ENCODE results near the gene KISS1R.

Gene KISS1R

DNA sequence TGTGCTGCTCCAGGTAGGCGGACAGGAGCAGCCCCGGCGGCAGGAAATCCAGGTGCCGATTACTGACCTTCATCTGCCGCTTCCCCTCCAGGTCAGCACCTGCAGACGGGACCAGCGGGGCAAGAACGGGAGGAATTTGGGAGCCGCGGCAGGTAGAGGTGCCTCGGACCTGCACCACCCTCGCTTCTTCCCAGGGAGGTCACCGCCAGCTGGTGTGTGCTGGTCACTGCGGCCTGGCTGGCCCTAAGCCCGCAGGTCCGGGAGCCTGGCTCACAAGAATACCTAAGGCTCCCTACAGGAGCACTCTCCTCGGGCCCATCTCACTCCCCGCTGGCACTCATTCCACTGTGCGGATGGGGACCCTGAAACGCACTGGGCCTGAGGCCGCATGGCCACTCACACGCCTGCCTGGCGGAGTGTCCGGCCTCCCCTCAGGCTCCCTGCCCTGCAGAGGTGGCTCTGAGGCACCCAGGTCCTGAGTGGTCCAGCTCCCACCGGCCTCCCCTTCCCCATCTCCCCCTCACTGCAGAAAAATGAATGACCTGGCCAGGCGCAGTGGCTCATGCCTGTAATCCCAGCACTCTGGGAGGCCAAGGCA is 19.6 kb upstream of the KISS1R start:
- Histone ChIP-seq H3K27me3 (ENCODE audit: insufficient read depth, low read length, poor library complexity, severe bottlenecking) (no peaks in the 10 kb centered on the region), H3K9ac (ENCODE audit: low read depth, low read length, poor library complexity, severe bottlenecking) (no peak overlapping the region), H3K36me3 (ENCODE audit: insufficient read depth, low read length) (no peaks in the 10 kb centered on the region), H3K9me2 (replicated peaks; ENCODE audit: low read depth, low read length) (no peaks in the 10 kb centered on the region), H3K79me2 (ENCODE audit: insufficient read depth, low read length) (peaks cover under 1% of the 10 kb centered on the region; the same call in 1 of the 2 replicates), H3K4me2 (ENCODE audit: low read depth, low read length, poor library complexity, severe bottlenecking) (no peak overlapping the region), H3K4me3 (ENCODE audit: low read length, poor library complexity, severe bottlenecking) (no peak overlapping the region), H2AFZ (ENCODE audit: low read length) (no peak overlapping the region), H4K20me1 (ENCODE audit: insufficient read depth, low read length, poor library complexity, severe bottlenecking) (peaks cover 3% of the 10 kb centered on the region), H3K9me3 (ENCODE audit: insufficient read depth, low read depth, low read length) (no peaks in the 10 kb centered on the region), H3F3A (ENCODE audit: low read depth) (no peaks in the 10 kb centered on the region), H3K4me1 (ENCODE audit: insufficient read depth, low read length, poor library complexity, severe bottlenecking) (no peaks in the 10 kb centered on the region)
- TF ChIP-seq EZH2phosphoT487 (IDR thresholded peaks at IDR 0.05; ENCODE audit: borderline replicate concordance) (no peak), CTCF (conservative IDR thresholded peaks at IDR 0.05; ENCODE audit: low read length) (no peak)

DNA sequence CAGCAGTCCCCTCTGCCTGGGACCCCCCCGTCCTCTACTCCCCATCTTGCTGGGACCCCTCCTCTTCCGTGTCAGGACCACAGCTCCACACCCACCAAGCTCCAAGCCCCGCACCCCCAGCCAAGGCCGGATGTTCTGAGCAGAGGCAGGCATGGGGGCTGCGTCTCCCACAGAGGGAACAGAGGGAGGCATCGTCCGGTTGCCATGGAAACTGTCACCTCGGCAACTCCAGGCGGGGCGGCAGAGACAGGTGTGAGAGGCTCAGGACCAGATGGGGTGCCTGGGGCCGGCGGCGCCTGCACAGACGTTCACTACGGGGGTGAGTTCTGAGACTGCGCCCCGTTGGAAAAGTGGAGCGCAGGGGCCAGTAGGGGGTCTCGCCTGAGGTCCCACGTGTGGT is 18.5 kb upstream of the KISS1R start:
- H3K4me1 ChIP-seq (ENCODE audit: insufficient read depth, low read length, poor library complexity, severe bottlenecking), result no peaks in the 10 kb centered on the region
- H3K36me3 ChIP-seq (ENCODE audit: insufficient read depth, low read length), result no peaks in the 10 kb centered on the region
- H3K4me2 ChIP-seq (ENCODE audit: low read depth, low read length, poor library complexity, severe bottlenecking), result no peak overlapping the region
- H4K20me1 ChIP-seq (ENCODE audit: insufficient read depth, low read length, poor library complexity, severe bottlenecking), result peaks cover 3% of the 10 kb centered on the region
- no peak overlapping the region for H3K4me3 ChIP-seq (ENCODE audit: low read length, poor library complexity, severe bottlenecking)
- no peak overlapping the region for H3K9ac ChIP-seq (ENCODE audit: low read depth, low read length, poor library complexity, severe bottlenecking)
- no peaks in the 10 kb centered on the region for H3K9me2 ChIP-seq (replicated peaks; ENCODE audit: low read depth, low read length)
- no peaks in the 10 kb centered on the region for H3K79me2 ChIP-seq (ENCODE audit: insufficient read depth, low read length)
- no peaks in the 10 kb centered on the region for H3F3A ChIP-seq (ENCODE audit: low read depth)
- no peak overlapping the region for H2AFZ ChIP-seq (ENCODE audit: low read length)
- H3K9me3 ChIP-seq (ENCODE audit: insufficient read depth, low read depth, low read length), result no peaks in the 10 kb centered on the region
- TF ChIP-seq CTCF (conservative IDR thresholded peaks at IDR 0.05; ENCODE audit: low read length), result no peak
- TF ChIP-seq EZH2phosphoT487 (IDR thresholded peaks at IDR 0.05; ENCODE audit: borderline replicate concordance), result no peak
- H3K27me3 ChIP-seq (ENCODE audit: insufficient read depth, low read length, poor library complexity, severe bottlenecking), result no peaks in the 10 kb centered on the region

GRCh38 chr19:899336-900042 is 17.6 kb upstream of the KISS1R start:
- H4K20me1 ChIP-seq (ENCODE audit: insufficient read depth, low read length, poor library complexity, severe bottlenecking), result peaks cover 3% of the 10 kb centered on the region
- H3K79me2 ChIP-seq (ENCODE audit: insufficient read depth, low read length), result no peaks in the 10 kb centered on the region
- no peak overlapping the region for H3K4me3 ChIP-seq (ENCODE audit: low read length, poor library complexity, severe bottlenecking)
- no peaks in the 10 kb centered on the region for H3K27me3 ChIP-seq (ENCODE audit: insufficient read depth, low read length, poor library complexity, severe bottlenecking)
- H3K9me3 ChIP-seq (ENCODE audit: insufficient read depth, low read depth, low read length), result no peaks in the 10 kb centered on the region
- H3K9me2 ChIP-seq (replicated peaks; ENCODE audit: low read depth, low read length), result no peaks in the 10 kb centered on the region
- no peaks in the 10 kb centered on the region for H3K4me1 ChIP-seq (ENCODE audit: insufficient read depth, low read length, poor library complexity, severe bottlenecking)
- H3K4me2 ChIP-seq (ENCODE audit: low read depth, low read length, poor library complexity, severe bottlenecking), result no peak overlapping the region
- no peak overlapping the region for H3K9ac ChIP-seq (ENCODE audit: low read depth, low read length, poor library complexity, severe bottlenecking)
- no peak for TF ChIP-seq EZH2phosphoT487 (IDR thresholded peaks at IDR 0.05; ENCODE audit: borderline replicate concordance)
- no peak for TF ChIP-seq CTCF (conservative IDR thresholded peaks at IDR 0.05; ENCODE audit: low read length)
- no peak overlapping the region for H2AFZ ChIP-seq (ENCODE audit: low read length)
- H3F3A ChIP-seq (ENCODE audit: low read depth), result no peaks in the 10 kb centered on the region
- no peaks in the 10 kb centered on the region for H3K36me3 ChIP-seq (ENCODE audit: insufficient read depth, low read length)
